AG20443 (cell line): ENCODE results near the gene TBC1D9.
"Not testable (repeated sequence)": the region's sequence is repeated elsewhere in the genome, so short reads cannot be mapped to it uniquely, and the experiment has no call there.

Experiments
- DNase-seq: peaks from one replicate; pipeline ENCODE4 v3.0.0; 2012; ENCODE audit warnings: low spot score, mixed read lengths

Gene TBC1D9

DNA sequence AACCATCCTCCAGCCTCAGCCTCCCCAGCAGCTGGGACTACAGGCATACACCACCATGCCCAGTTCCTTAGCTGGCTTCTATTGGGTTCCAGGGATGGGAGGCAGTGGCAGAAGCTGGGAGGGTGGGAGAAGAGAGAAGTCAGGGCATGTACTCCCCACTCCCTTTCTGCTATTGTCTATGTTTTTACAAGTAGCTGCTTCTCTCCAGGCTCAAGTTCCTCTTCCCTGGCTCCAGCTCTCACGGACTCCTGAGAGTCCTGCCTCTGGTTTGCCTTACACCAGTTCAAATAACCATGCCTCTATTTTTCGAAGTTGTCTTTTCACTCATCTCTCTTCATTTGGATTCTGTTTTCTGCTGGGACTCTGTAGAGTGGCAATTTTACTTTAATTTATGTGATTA is 2.9 kb downstream of the TBC1D9 start:
- no peak for DNase-seq

DNA sequence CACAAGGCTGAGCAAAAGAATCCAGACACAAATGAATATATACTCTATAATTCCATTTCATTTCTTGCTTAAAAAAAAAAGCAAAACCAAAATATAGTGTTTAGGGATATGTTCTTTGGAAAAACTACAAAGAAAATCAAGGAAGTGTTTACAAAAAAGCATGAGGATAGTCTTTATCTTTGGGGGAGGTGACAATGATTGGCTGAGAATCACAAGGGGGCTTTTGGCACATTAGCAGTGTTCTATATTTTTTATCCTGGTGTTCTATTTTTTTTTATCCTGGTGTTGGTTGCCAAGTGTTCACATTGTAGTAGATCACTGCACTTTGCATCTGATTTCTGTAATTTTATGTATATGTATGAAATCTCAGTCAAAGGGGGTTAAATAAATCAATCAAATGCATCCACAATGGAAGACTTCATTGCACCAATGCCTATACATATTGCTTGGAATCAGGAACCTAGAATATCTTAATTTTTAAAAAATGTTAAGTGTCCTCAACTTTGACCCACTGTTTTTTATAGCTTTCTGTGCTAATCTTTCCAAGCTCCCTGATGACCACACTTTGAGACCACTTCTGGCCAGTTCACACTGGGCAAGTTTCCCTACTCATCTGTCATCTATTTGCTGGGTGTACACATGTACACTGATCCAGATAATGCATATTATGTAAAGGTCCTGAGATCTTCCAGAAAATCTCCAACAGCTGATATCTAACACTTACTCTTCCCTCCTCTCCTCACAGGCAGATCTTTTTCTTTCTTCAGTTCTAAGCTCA is 3.7 kb downstream of the TBC1D9 start:
- DNase-seq, result no peak

DNA sequence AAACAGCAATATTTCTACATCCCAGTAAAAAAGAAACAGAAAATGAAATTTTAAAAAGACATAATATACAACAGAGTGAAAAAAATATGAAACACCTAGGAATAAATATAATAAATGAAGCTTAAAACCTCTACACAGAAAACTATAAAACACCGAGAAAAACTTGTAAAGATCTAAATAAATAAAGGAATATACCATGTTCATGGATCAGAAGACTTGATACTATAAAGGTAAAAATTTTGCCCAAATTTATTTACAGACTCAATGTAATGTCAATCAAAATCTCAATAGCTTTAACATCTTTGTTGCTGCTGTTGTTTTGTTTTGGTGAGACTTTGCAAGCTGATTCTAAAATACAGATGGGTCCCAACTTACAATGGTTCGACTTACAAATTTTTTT is 5.7 kb downstream of the TBC1D9 start:
- no peak for DNase-seq

DNA sequence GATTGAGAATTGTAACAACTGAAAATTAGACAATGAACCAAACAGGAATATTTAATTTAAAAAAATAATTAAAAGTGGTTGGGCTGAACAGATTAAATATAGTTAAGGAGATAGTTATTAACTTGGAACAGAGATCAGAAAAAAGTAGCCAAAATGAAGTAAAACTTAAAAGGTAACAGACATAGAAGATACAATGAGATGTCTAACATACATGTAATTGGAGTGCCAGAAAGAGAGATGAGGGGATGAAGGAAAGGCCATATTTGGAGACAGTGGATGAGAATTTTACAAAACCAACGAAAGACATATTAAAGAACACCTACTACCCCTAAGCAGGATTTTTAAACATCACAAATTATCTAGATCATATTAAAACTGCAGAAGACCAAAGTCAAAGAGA is 8.0 kb downstream of the TBC1D9 start:
- no peak for DNase-seq

DNA sequence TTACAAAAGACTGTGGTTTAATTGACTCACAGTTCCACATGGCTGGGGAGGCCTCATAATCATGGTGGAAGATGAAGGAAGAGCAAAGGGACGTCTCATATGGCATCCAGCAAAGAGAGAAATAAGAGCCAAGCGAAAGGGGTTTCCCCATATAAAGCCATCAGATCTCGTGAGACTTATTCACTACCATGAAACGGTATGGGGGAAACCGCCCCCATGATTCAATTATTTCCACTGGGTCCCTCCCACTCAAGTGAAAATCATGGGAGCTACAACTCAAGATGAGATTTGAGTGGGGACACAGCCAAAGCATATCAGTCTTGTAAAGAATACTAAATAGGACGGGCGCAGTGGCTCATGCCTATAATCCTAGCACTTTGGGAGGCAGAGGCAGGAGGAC is 9.6 kb downstream of the TBC1D9 start:
- not testable (repeated sequence) for DNase-seq

DNA sequence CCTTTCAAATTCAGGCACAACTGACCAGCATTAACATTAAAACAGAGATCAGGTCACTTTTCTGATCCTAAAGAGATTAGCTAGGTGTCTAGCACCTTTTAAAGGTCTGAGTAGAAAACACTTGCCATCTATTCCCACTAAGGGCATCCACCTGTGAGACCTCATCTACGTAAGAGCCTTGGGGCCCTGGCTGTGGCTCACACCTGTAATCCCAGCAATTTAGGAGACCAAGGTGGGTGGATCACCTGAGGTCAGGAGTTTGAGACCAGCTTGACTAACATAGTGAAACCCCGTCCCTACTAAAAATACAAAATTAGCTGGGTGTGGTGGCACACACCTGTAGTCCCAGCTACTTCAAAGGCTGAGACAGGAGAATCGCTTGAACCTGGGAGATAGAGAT is 11.8 kb downstream of the TBC1D9 start:
- DNase-seq, result no peak

DNA sequence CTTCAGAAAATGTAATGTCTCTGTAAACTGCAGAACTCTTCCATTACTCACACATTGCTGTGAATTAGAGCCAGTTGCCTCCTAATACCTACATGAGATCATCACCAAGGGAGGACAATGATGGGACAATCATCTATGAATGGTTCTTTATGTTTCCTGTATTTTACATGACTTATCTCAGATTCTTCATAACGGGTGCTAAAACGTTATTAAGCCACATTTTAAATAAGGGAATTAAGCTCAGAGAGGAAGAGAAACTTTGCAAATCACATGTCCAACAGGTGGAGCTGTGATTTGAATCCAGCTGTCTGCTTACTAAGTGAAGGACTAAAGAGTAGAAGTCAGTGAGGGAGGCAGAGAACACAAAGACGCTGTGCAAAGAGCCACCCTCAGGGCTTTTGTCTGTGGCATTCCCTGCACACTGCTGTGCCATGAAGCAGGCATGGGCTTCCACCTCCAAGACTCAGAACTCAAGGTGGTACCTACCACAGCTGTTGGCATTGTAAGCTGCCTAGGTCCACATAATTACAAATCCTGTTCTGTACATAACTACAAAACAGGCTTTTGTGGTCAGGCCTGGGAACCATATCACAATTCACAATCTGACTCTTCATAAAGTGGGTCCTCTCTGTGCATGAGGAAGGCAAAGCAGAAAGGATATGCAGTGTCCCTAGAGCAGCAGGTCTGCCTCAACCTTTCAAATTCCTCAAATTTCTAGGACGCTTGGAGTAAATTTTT is 12.8 kb downstream of the TBC1D9 start:
- DNase-seq, result peak; percentile 17

DNA sequence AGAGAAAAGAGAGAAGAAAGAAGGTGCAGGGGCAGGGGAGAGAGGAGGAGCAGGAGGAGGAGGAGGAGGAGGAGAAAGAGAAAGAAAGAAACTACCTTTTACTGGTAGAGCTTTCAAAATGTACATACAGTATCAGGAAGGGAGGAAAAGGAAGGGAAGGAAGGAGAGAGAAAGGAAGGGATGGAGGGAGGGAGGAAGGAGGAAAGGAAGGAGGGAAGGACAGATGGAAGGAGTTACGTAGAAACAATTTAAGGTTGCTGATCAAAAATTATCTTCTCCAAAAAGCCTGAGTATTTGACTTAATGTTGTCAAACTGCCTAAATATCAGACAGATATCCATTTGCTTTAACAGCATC is 13.4 kb downstream of the TBC1D9 start:
- DNase-seq, result no peak

DNA sequence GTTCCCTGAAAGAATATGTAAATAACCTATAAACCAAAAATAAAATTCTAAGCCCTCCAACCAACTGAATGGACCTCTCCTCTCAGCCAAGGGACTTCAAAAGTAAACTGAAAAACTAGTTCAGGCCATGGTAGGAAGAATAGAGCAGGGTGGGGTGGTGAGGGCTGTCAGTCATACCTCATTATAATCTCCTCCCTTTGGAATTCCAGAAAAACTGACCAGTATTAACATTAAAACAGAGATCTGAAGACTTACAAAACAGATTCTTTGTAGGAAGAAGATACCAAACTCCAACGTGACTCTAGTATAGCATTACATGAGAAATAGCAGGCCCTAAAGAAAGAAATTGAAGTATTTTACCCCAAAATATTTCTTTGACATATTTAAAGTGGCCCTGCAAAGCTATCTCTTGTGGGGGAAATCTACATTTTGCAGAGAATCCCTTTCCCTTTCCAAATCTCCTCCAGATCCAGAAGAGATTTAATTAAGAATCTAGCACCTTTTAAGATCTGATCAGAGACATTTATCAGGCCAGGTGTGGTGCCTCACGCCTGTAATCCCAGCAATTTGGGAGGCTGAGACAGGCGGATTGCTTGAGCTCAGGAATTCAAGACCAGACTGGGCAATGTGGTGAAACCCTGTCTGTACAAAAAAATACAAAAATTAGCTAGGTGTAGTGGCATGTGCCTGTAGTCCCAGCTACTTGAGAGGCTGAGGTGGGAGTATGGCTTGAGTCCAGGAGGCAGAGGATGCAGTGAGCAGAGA is 15.1 kb downstream of the TBC1D9 start:
- DNase-seq, result no peak

DNA sequence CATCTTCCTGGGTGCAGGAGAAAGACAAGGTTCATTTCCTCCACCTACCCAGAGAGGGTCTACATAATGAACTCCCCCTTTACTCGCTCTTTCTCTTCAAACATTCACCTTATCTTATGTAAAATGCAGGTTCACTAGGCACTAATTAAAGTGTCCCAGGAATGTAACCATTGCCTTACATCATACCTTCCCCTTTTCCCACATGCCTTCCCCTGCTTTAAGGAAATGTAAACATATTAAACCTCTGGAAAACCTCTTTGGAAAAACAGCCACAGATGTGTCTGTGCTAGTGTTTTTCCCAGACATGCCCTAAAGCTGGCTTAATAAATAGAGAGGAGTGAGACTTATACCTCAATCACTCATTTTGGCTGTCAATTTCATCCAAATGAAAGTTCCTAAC is 15.8 kb downstream of the TBC1D9 start:
- no peak for DNase-seq

DNA sequence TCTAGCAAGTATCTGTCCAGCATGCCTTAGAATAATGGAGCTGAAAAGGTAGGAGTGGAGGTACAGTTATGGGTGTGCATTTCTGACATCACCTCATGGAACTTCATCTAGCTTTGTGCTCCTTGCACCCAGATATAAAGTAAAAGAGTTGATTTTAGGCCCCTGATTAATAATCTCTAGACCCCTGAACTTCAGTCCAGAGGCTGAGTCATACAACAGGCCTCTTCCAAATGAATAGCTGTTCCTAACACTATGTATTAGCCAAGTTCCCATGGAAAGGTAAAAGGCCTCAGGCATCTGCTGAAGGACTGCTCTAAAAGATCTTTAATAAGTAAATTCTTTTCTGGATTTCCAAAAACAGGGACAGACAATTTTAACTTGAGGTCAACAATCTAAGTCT is 16.2 kb downstream of the TBC1D9 start:
- no peak for DNase-seq

DNA sequence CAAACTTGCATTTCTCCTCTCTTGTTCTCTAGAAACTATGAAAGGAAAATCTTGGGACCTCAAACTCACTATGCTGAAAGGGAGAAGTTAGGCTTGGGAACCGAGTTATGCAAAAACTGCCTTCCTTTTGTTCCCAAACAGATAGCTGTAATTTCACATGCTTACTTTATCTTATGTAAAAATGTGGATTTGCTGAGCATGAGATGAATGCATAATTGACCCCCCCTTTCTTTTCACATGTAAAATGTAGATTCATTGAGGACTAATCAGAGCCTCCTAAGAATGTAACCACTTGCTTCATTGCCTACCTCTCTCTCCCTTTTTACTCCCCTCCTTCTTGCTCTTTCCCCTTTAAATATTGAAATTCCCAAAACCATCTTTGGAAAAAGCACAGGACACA is 18.0 kb downstream of the TBC1D9 start:
- DNase-seq, result no peak

DNA sequence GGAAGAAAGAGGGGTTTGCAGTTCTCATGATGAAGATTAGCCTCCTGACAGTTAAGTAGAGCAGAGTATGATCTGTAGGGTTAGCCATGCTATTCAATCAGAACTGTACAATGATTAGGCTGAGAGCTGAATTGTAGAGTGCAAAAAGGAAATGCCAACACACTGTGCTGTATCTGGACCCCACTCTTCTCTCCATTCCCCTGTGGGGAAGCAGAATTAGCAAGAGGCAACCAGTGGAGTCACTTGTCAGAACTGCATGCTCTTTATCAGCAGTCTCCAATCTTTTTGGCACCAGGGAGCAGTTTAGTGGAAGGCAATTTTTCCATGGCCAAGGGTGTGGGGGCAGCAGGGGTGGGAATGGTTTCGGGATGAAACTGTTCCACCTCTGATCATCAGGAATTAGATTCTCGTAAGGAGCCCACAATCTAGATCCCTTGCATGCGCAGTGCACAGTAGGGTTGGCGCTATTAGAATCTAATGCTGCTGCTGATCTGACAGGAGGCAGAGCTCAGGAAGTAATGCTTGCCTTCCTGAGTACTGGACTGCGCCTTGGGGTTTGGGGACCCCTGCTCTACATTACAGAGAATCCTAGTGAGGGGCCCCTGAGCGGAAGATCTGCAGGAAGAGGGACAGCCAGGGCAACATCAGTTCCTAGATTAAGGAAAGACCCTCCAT is 19.4 kb downstream of the TBC1D9 start:
- no peak for DNase-seq

DNA sequence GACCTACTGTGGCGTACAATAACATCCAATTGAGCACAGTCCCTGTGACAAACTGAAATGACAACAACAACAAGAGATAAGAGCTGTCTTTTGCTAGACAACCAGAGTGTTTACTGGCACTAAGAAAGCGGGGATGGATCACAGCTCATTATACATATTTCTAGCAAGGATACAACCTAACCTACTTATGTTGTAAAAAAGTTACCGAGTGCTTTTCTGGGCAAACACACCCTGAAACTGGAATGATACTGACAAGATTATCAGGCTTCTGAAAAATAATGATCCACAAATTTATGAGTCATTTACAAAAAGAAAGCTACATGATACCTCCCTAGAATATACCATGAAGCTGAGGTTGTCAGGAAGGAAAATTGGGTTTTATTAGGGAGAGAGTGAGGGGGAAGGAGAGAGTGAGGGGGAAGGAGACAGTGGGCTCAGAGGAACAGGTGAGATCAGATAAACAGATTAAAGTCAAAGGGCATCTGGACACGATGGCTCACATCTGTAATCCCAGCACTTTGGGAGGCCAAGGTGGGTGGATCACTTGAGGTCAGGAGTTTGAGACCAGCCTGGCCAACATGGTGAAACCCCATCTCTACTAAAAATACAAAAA is 20.3 kb downstream of the TBC1D9 start:
- DNase-seq, result no peak

DNA sequence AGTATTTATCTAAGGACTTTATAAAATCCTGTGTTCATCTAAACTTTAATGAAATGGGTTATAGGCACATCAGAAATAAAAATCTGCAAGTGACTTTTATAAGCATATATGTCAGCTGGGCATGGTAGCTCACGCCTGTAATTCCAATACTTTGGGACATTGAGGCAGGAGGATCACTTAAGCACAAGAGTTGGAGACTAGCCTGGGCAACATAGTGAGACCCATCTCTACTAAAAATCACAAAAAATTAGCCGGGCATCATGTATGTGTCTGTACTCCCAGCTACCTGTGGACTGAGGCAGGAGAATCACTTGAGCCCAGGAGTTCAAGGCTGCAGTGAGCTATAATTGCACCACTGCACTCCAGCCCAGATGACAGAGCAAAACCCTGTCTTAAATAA is 20.9 kb downstream of the TBC1D9 start:
- DNase-seq, result no peak

DNA sequence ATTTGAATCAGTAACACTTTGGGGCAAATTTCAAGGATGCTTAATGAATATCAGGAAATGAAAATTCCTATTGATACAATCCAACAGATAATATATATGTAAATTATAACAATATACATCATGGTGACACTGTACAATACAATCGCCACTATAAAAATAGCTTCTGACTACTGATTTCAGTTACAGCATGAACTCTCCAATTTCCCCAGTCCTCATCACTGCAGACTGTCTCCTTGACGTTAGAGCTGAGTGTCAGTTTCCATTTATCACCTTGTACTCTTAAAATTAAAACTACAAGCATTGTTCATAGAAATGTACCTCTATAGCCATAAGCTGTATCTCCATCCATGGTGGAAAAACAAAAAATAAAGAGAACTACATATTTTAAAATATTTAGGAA is 23.4 kb downstream of the TBC1D9 start:
- DNase-seq, result no peak

DNA sequence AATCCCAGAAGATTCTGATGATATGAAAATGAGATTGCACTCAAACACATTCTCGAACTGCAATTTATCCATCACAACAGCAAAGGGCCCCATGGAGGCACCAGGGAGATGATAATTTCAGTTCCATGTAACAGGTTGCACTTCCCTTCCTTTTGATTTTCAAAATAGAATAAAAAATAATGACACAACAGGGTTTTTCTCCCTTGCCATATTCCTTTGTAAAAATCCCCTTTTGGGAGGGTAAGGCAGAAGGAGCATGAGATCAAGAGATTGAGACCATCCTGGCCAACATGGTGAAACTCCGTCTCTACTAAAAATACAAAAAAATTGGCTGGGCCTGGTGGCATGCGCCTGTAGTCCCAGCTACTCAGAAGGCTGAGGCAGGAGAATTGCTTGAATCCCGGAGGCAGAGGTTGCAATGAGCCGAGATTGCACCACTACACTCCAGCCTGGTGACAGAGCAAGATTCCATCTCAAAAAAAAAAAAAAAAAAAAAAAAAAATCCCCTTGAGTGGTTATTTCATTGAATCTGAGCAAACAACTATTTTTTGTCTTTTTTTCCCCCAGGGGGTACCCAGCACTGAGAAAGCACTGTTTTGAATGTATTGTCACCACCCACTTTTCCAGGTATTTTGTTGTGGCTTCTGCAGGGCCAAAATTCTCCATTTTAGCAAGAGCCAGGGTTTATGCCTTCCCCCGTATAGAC is 26.7 kb downstream of the TBC1D9 start:
- no peak for DNase-seq

DNA sequence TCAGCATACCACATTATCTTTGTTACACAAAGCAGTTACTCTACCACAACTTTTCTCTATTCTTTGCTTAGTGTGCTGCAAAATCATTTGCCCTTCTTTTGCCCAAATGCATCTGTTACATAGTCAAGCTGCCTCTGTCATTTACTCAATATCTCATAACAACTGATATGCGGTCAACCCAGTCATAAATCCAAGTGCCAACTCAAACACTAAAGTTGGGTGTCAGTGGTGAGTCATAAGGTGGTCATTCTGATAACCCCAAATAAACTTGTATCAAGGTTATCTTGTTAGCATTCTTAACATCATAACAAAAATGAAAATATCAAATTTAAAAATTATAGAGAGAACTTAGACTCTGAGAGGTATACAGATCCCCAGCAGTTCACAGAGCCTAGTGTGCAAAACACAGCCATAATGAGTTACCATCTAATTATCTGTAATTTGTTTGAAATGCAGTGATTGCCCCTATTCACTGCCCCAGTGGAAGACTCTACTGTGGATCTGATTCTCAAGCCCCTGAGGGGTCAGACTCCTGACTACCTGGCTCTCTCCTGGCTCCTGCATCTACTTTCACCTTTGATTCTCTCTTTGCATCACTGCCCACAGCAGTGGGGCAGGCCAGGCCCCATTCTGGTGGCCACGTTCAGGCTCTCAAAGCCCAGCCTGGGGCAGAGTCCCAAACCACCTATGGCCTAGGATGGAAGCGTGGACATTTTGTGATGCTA is 29.2 kb downstream of the TBC1D9 start:
- no peak for DNase-seq

DNA sequence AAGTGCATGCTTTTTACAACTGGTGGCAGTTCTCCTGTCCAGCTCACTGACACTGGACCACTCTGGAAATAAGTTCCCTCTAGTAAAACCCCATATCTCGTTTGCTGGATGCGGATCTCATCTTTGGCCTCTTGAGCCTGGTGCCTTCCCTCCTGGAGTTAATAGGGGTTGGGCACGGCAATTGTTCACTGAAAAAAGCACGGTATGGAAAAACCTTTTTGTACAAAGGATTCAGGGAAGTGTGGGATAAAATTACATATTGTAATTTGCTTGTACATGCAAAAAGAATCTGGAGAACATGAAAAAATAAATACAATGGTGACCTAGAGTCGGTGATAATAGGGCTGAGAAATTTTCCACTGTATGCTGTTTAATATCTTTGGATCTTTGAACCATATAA is 30.6 kb downstream of the TBC1D9 start:
- DNase-seq, result no peak

DNA sequence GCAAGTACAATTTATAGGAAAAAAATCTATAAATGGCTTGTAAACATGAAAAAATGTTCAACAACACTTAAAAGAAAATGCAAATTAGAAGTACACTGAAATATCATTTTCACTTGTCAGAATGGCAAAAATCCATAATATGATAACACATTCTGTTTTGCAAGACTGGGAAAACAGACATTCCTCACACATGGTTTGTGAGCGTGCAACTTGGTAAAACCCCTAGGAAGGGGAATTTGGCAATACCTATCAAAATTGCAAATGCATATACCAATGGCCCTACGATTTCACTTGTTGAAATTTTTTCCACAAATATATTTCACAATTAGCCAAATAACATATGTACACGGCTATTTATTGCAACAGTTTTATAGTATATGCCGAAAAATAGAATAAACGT is 31.4 kb downstream of the TBC1D9 start:
- no peak for DNase-seq
